UCSD-AML1 (cell line): ENCODE measurements around the gene LAGE3.

ENCODE experiments used
- DNase-seq: peaks from one replicate; lab custom pipeline; 2025; ENCODE audit not compliant: unreplicated experiment; lab: John Stamatoyannopoulos, UW

Gene LAGE3

GRCh38 chrX:154478728-154479622 lies at the start of gene LAGE3:
Gene LAGE3 (minus strand): TSS chrX:154479281. CDS start chrX:154478915, 366 bp downstream.
- DNase-seq, result peak; percentile 92

GRCh38 chrX:154526901-154527675 lies 48.0 kb upstream of the LAGE3 start:
- peak; percentile 68 for DNase-seq

- DNase-seq, result no peak
Measured at GRCh38 chrX:154525606-154526490, 46.8 kb upstream of the LAGE3 start.

GRCh38 chrX:154519389-154519788 lies 40.3 kb upstream of the LAGE3 start:
- no peak for DNase-seq

- DNase-seq, result no peak
Measured at GRCh38 chrX:154517101-154517781, 38.2 kb upstream of the LAGE3 start.

- no peak for DNase-seq
Measured at GRCh38 chrX:154516656-154517100, 37.6 kb upstream of the LAGE3 start.

GRCh38 chrX:154515966-154516655 lies 37.0 kb upstream of the LAGE3 start, which contains the start of gene FAM3A:
Gene FAM3A (minus strand): TSS chrX:154516232. CDS start chrX:154515772, 460 bp downstream.
- DNase-seq, result peak; percentile 89

GRCh38 chrX:154515090-154515965 lies 36.2 kb upstream of the LAGE3 start:
- DNase-seq, result no peak

GRCh38 chrX:154513716-154514115 lies 34.6 kb upstream of the LAGE3 start:
- no peak for DNase-seq

- DNase-seq, result no peak
Measured at GRCh38 chrX:154512879-154513553, 33.9 kb upstream of the LAGE3 start.

- no peak for DNase-seq
Measured at GRCh38 chrX:154511761-154512160, 32.7 kb upstream of the LAGE3 start.

GRCh38 chrX:154509455-154509854 lies 30.4 kb upstream of the LAGE3 start:
- no peak for DNase-seq

- no peak for DNase-seq
Measured at GRCh38 chrX:154508384-154508745, 29.3 kb upstream of the LAGE3 start.

- DNase-seq, result no peak
Measured at GRCh38 chrX:154507673-154508383, 28.7 kb upstream of the LAGE3 start.

GRCh38 chrX:154506483-154507332 lies 27.6 kb upstream of the LAGE3 start:
- DNase-seq, result no peak

- no peak for DNase-seq
Measured at GRCh38 chrX:154505734-154506133, 26.7 kb upstream of the LAGE3 start.

GRCh38 chrX:154502989-154503388 lies 23.9 kb upstream of the LAGE3 start:
- no peak for DNase-seq
